WTC11 (cell line): ENCODE results near the gene FAM181A. TPM values are rescaled to one million over a fixed set of nuclear protein-coding genes. Genes with fewer than 3 reads are reported as not detected.

Experiments
- ATAC-seq: fragments of 200-7000 bp; cut with Tn5 transposase; 2 replicates; pipeline ENCODE4 v1.10.0; 2021; ENCODE audit warnings: mild to moderate bottlenecking, moderate library complexity
- CTCF ChIA-PET: fragments of 300-600 bp; sonication (Branson Sonifier 250); formaldehyde crosslinking; loops from one replicate; lab custom pipeline; 2021; ENCODE audit warnings: antibody characterized with exemption; lab: Charles Lee
- POLR2A ChIA-PET: fragments of 350-600 bp; sonication (Branson Sonifier 250); formaldehyde crosslinking; loops from one replicate; lab custom pipeline; 2021; ENCODE audit warnings: antibody characterized with exemption; lab: Charles Lee
- DNase-seq: peaks from one replicate; pipeline ENCODE4 v3.0.0; 2021; ENCODE audit warnings: low spot score
- H3K27ac Mint-ChIP-seq: 2 replicates; pipeline ENCODE4 v1.8.0; 2021; ENCODE audit warnings: mixed read lengths
- H3K27me3 Mint-ChIP-seq: 2 replicates; pipeline ENCODE4 v1.8.0; 2021; ENCODE audit warnings: low read depth, mild to moderate bottlenecking, moderate library complexity, mixed read lengths
- H3K36me3 Mint-ChIP-seq: 2 replicates; pipeline ENCODE4 v1.8.0; 2021; ENCODE audit warnings: mixed read lengths
- H3K4me1 Mint-ChIP-seq: 2 replicates; pipeline ENCODE4 v1.8.0; 2022; ENCODE audit warnings: mixed read lengths
- H3K4me3 Mint-ChIP-seq: 2 replicates; pipeline ENCODE4 v1.8.0; 2021; ENCODE audit warnings: mild to moderate bottlenecking, moderate library complexity, mixed read lengths
- H3K9me3 Mint-ChIP-seq: 2 replicates; pipeline ENCODE4 v1.8.0; 2021; ENCODE audit warnings: mixed read lengths
- ATF3 ChIP-seq: sonication (generic); formaldehyde crosslinking; conservative IDR thresholded peaks from 2 replicates; pipeline ENCODE4 v1.8.1; 2022; ENCODE audit warnings: mild to moderate bottlenecking, missing genetic modification reagents
- CBFB ChIP-seq: sonication (generic); formaldehyde crosslinking; IDR thresholded peaks from 2 replicates; pipeline ENCODE4 v1.8.1; 2022; ENCODE audit warnings: mild to moderate bottlenecking, low read depth, missing genetic modification reagents
- CREB1 ChIP-seq: sonication (generic); formaldehyde crosslinking; IDR thresholded peaks from 2 replicates; pipeline ENCODE4 v1.8.0; 2023; ENCODE audit warnings: mild to moderate bottlenecking, missing genetic modification reagents
- CREM ChIP-seq: sonication (generic); formaldehyde crosslinking; IDR thresholded peaks from 2 replicates; pipeline ENCODE4 v1.8.1; 2022; ENCODE audit warnings: mild to moderate bottlenecking, missing genetic modification reagents, moderate library complexity
- E2F1 ChIP-seq: sonication (generic); formaldehyde crosslinking; IDR thresholded peaks from 2 replicates; pipeline ENCODE4 v1.8.0; 2022; ENCODE audit warnings: mild to moderate bottlenecking, missing genetic modification reagents
- ESRRA ChIP-seq: sonication (generic); formaldehyde crosslinking; IDR thresholded peaks from 2 replicates; pipeline ENCODE4 v1.8.1; 2022; ENCODE audit warnings: mild to moderate bottlenecking, missing genetic modification reagents, borderline replicate concordance
- GRHL2 ChIP-seq: fragments of 250-450 bp; sonication (Bioruptor Pico); IDR thresholded peaks from 2 replicates; pipeline ENCODE4 v1.8.0; 2022; ENCODE audit warnings: mild to moderate bottlenecking, moderate library complexity; ENCODE audit not compliant: insufficient replicate concordance, severe bottlenecking
- IRF2 ChIP-seq: sonication (generic); formaldehyde crosslinking; IDR thresholded peaks from 2 replicates; pipeline ENCODE4 v1.8.0; 2022; ENCODE audit warnings: low read depth, missing genetic modification reagents, borderline replicate concordance
- JAZF1 ChIP-seq: fragments of 250-450 bp; sonication (Bioruptor Pico); IDR thresholded peaks from 2 replicates; pipeline ENCODE4 v1.9.0; 2021; ENCODE audit warnings: moderate library complexity, mild to moderate bottlenecking, inconsistent platforms
- MLX ChIP-seq: sonication (generic); formaldehyde crosslinking; IDR thresholded peaks from 2 replicates; pipeline ENCODE4 v1.8.1; 2023; ENCODE audit warnings: mild to moderate bottlenecking, missing genetic modification reagents, moderate library complexity
- MXD4 ChIP-seq: fragments of 250-450 bp; sonication (Bioruptor Pico); IDR thresholded peaks from 2 replicates; pipeline ENCODE4 v1.8.0; 2021; ENCODE audit warnings: mild to moderate bottlenecking, moderate library complexity, borderline replicate concordance
- NR1H2 ChIP-seq: sonication (generic); formaldehyde crosslinking; IDR thresholded peaks from 2 replicates; pipeline ENCODE4 v1.9.0; 2021; ENCODE audit warnings: mild to moderate bottlenecking, moderate library complexity, missing genetic modification reagents
- NR2C2 ChIP-seq: sonication (generic); formaldehyde crosslinking; IDR thresholded peaks from 2 replicates; pipeline ENCODE4 v1.8.0; 2022; ENCODE audit warnings: mild to moderate bottlenecking, missing genetic modification reagents
- STAT6 ChIP-seq: sonication (generic); formaldehyde crosslinking; conservative IDR thresholded peaks from 2 replicates; pipeline ENCODE4 v1.8.1; 2023; ENCODE audit warnings: mild to moderate bottlenecking, low read depth, missing genetic modification reagents, moderate library complexity
- TCF7 ChIP-seq: sonication (generic); formaldehyde crosslinking; IDR thresholded peaks from 2 replicates; pipeline ENCODE4 v1.8.0; 2022; ENCODE audit warnings: mild to moderate bottlenecking, low read depth, missing genetic modification reagents, moderate library complexity
- ZNF138 ChIP-seq: sonication (generic); formaldehyde crosslinking; conservative IDR thresholded peaks from 2 replicates; pipeline ENCODE4 v1.8.1; 2022; ENCODE audit warnings: mild to moderate bottlenecking, moderate library complexity, missing genetic modification reagents
- ZNF263 ChIP-seq: sonication (generic); formaldehyde crosslinking; IDR thresholded peaks from 2 replicates; pipeline ENCODE4 v1.8.1; 2022; ENCODE audit warnings: low read depth, mild to moderate bottlenecking, moderate library complexity, missing genetic modification reagents
- ZNF416 ChIP-seq: fragments of 250-450 bp; sonication (Bioruptor Pico); IDR thresholded peaks from 2 replicates; pipeline ENCODE4 v1.9.0; 2021; ENCODE audit warnings: mild to moderate bottlenecking, inconsistent platforms
- ZNF671 ChIP-seq: fragments of 250-450 bp; sonication (Bioruptor Pico); IDR thresholded peaks from 2 replicates; pipeline ENCODE4 v1.8.0; 2021; ENCODE audit warnings: mild to moderate bottlenecking
- total RNA-seq: library from RNA; stranded (reverse); gene quantifications from 3 replicates; pipeline ENCODE4 v1.2.3, GENCODE V29; 2021
- TF ChIP-seq, protein P1 (sequence below): sonication (generic); formaldehyde crosslinking; IDR thresholded peaks from 2 replicates; pipeline ENCODE4 v1.8.0; 2022; ENCODE audit warnings: mild to moderate bottlenecking, missing genetic modification reagents
- TF ChIP-seq, protein P2 (sequence below): sonication (generic); formaldehyde crosslinking; IDR thresholded peaks from 2 replicates; pipeline ENCODE4 v1.8.1; 2023; ENCODE audit warnings: mild to moderate bottlenecking, moderate library complexity, missing genetic modification reagents
- TF ChIP-seq, protein P3 (sequence below): fragments of 250-450 bp; sonication (Bioruptor Pico); IDR thresholded peaks from 2 replicates; pipeline ENCODE4 v2.1.2; 2022; ENCODE audit warnings: mild to moderate bottlenecking, moderate library complexity

The FAM181A gene
- total RNA-seq, 1 experiment from 2014 or later, result not detected

DNA sequence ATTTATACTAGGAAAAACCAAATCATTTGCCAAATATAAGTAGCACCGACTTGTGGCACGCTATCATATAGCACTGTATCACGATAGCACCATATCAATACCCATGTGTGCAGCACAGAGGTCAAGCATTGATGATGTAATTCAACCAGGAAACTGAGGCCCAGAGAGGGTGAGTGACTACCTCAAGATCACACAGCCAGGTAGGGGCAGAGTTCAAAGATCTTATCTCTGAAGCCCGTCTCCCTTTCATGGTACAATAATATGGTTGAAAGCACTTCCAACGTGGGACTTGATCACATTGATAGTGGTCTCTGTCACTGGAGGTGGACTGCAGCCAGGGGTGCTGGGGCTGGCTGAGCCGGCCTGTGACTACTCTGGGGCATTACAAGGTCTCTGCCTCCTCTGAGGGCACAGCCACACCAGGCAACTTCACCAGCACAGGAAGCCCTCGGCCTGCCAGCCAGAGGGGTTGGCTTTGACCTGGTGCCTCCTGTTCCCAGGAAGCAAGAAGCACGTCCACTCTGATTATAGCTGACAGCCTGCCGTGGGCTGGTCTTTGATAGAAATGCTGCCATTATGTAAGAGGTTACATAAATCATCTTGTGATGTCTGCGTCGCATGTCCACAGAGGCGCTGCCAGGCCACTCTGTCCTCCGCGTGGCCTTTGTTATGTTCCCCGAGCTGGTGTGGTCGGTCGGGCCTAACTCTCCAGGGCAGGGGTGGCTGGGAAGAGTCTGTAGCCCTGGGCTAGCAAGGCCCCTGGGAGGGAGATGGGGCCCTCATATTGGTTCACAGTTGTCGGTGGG, 5.9 kb upstream of the FAM181A start (continued):
- TF ChIP-seq, protein P1, sequence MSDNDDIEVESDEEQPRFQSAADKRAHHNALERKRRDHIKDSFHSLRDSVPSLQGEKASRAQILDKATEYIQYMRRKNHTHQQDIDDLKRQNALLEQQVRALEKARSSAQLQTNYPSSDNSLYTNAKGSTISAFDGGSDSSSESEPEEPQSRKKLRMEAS (CRISPR knock-in tag), result no peak
- no peak for TF ChIP-seq CREB1 (CRISPR knock-in tag)
- no peak for TF ChIP-seq ZNF263
- TF ChIP-seq, protein P2, sequence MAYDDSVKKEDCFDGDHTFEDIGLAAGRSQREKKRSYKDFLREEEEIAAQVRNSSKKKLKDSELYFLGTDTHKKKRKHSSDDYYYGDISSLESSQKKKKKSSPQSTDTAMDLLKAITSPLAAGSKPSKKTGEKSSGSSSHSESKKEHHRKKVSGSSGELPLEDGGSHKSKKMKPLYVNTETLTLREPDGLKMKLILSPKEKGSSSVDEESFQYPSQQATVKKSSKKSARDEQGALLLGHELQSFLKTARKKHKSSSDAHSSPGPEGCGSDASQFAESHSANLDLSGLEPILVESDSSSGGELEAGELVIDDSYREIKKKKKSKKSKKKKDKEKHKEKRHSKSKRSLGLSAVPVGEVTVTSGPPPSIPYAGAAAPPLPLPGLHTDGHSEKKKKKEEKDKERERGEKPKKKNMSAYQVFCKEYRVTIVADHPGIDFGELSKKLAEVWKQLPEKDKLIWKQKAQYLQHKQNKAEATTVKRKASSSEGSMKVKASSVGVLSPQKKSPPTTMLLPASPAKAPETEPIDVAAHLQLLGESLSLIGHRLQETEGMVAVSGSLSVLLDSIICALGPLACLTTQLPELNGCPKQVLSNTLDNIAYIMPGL (CRISPR knock-in tag), result no peak
- TF ChIP-seq STAT6 (CRISPR knock-in tag), result no peak
- TF ChIP-seq NR1H2 (CRISPR knock-in tag), result no peak
- TF ChIP-seq ZNF416, result no peak

- ChIA-PET POLR2A (no interaction called here), CTCF (interaction anchor here (0.6 to 3.6 kb wide), 8 partner anchors 9 to 214 kb away, joined by 3 to 28 read pairs (median 6); partner anchors contain the start of gene OTUB2)
- H3K36me3 Mint-ChIP-seq, result no peaks in the 10 kb centered on the region
- no peaks in the 10 kb centered on the region; the same call in 1 of the 2 replicates for H3K27me3 Mint-ChIP-seq
- no peak overlapping the region for H3K27ac Mint-ChIP-seq
- DNase-seq (no peak), ATAC-seq (no peak)
- no peak for TF ChIP-seq TCF7 (CRISPR knock-in tag)
- H3K4me3 Mint-ChIP-seq, result no peak overlapping the region
- peaks cover 6% of the 10 kb centered on the region; the same call in 1 of the 2 replicates for H3K4me1 Mint-ChIP-seq
- peaks cover 4% of the 10 kb centered on the region; the same call in 1 of the 2 replicates for H3K9me3 Mint-ChIP-seq
Observed at GRCh38 chr14:93923626-93924025, 3.5 kb upstream of the FAM181A start.

- no peak overlapping the region for H3K4me3 Mint-ChIP-seq
- ATAC-seq (no peak), DNase-seq (no peak)
- no peaks in the 10 kb centered on the region; the same call in 1 of the 2 replicates for H3K9me3 Mint-ChIP-seq
- POLR2A ChIA-PET, result no interaction called here
- CTCF ChIA-PET, result interaction anchor here (0.9 to 3.6 kb wide), 7 partner anchors 12 to 111 kb away, joined by 3 to 28 read pairs (median 8); partner anchors contain the start of gene OTUB2
- no peak overlapping the region for H3K27ac Mint-ChIP-seq
- peaks cover 6% of the 10 kb centered on the region; the same call in 1 of the 2 replicates for H3K4me1 Mint-ChIP-seq
- H3K27me3 Mint-ChIP-seq, result no peaks in the 10 kb centered on the region
- no peaks in the 10 kb centered on the region for H3K36me3 Mint-ChIP-seq
- TF ChIP-seq MLX (no peak), CREB1 (CRISPR knock-in tag) (no peak), IRF2 (no peak), JAZF1 (CRISPR knock-in tag) (no peak), E2F1 (CRISPR knock-in tag) (no peak), GRHL2 (CRISPR knock-in tag) (no peak), NR1H2 (CRISPR knock-in tag) (no peak), NR2C2 (no peak), ESRRA (CRISPR knock-in tag) (no peak), ATF3 (no peak), CBFB (CRISPR knock-in tag) (no peak), ZNF138 (CRISPR knock-in tag) (no peak), ZNF671 (CRISPR knock-in tag) (no peak), CREM (CRISPR knock-in tag) (no peak), MXD4 (CRISPR knock-in tag) (no peak)
- TF ChIP-seq, protein P3, sequence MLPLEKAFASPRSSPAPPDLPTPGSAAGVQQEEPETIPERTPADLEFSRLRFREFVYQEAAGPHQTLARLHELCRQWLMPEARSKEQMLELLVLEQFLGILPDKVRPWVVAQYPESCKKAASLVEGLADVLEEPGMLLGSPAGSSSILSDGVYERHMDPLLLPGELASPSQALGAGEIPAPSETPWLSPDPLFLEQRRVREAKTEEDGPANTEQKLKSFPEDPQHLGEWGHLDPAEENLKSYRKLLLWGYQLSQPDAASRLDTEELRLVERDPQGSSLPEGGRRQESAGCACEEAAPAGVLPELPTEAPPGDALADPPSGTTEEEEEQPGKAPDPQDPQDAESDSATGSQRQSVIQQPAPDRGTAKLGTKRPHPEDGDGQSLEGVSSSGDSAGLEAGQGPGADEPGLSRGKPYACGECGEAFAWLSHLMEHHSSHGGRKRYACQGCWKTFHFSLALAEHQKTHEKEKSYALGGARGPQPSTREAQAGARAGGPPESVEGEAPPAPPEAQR (CRISPR knock-in tag), result no peak
- TF ChIP-seq, protein P1 (CRISPR knock-in tag), result no peak
Observed at GRCh38 chr14:93924592-93925355, 2.4 kb upstream of the FAM181A start.
